ENCODE data around the gene UBXN11.

DNA sequence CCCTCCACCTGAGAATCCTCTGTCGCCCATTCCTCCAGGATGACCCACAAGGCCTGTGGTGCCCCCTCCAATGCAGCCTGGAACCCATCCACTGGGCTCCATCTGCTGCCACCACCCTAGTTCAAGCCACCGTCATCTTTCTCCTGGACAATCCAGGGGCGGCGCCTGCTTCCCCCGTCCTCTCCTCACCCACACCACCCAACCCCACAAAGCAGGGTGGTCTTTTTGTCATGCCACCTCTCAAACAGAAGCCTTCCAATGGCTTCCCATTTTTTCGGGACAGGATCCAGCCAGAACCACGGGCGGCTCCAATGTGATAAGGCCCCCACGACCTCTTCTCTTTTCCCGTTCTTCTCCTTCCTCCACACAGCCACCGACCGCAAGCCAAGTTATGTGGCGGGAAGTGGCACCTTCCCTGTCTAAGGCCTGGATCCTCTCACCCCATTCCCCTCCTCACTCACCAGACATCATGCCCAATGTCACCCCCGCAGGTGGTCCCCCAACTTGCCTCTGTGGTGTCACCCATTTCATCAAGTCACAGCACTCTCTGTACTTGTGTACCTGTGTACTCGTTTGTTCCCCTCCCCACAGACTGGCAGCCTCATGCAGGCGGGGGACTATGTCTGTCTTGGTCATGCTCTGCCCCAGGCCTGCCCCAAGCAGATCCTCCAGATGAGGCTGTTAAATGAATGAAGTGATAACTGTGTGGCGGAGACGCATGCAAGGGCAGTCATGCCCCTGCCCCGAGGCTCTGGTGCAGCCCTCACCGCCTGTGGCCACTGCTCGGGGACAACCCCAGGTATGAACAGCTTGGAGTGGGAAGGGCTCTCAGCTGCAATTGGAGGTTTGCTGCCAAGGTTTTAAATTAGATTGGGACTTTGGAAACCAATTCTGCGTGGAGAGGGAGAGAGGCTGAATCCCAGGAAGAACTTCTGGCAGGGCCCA lies 11.0 kb downstream of the UBXN11 start:
- TF ChIP-seq POLR2A (IDR thresholded peaks at IDR 0.05; ENCODE audit: low read depth, low read length) (no peak), POLR2AphosphoS5 (IDR thresholded peaks at IDR 0.05; ENCODE audit: low read depth, low read length) (no peak)

Measured in GM12892 (cell line).